Smooth muscle cell of bladder (primary cell): ENCODE results near the gene CD1B. TPM values are rescaled to one million over a fixed set of nuclear protein-coding genes. Genes with fewer than 3 reads are reported as not detected.

Source experiments
- total RNA-seq: library from RNA; depleted of rRNA; stranded (reverse); fragments of >200 nt; gene quantifications from 2 replicates; pipeline ENCODE4 v1.2.3, GENCODE V29; 2014

Gene CD1B
- total RNA-seq: not detected in 2 replicates

GRCh38 chr1:158331481-158332150 lies at the start of gene CD1B:
TSS of gene CD1B (minus strand) at chr1:158331531. CDS start at chr1:158331423, 108 bp downstream.

GRCh38 chr1:158353303-158354075 lies 22.2 kb upstream of the CD1B start, which contains the start of gene CD1E:
TSS of gene CD1E (plus strand) at chr1:158353894. CDS start at chr1:158353989, 95 bp downstream.

GRCh38 chr1:158289811-158290210 lies 41.5 kb downstream of the CD1B start, which contains the start of gene CD1C:
TSS of gene CD1C (plus strand) at chr1:158289923. CDS start at chr1:158290065, 142 bp downstream.

Other genes starting within 250 kb of the CD1B start
- 5.3 and 8.0 TPM in 2 replicates for gene CD1D, start 150.6 kb downstream of the CD1B start, total RNA-seq
- gene CD1A, start 77.1 kb downstream of the CD1B start, total RNA-seq: not detected in 2 replicates
- not detected in 2 replicates for gene CD1C, start 41.6 kb downstream of the CD1B start, total RNA-seq
- gene CD1E, start 22.4 kb upstream of the CD1B start, total RNA-seq: not detected in 2 replicates
- not detected in 2 replicates for gene OR10T2, start 67.9 kb upstream of the CD1B start, total RNA-seq
- gene OR10K2, start 94.7 kb upstream of the CD1B start, total RNA-seq: not detected in 2 replicates
- not detected in 2 replicates for gene OR10K1, start 130.3 kb upstream of the CD1B start, total RNA-seq
- gene OR10R2, start 140.7 kb upstream of the CD1B start, total RNA-seq: not detected in 2 replicates
- not detected in 2 replicates for gene OR6Y1, start 222.9 kb upstream of the CD1B start, total RNA-seq
- not detected in 2 replicates for gene OR6P1, start 239.0 kb upstream of the CD1B start, total RNA-seq
- gene OR10X1, start 248.4 kb upstream of the CD1B start, total RNA-seq: not detected in 2 replicates